GM18870 (cell line): ENCODE measurements around the gene MEI4.

Source experiments
- ATAC-seq: cut with Tn5 transposase; IDR thresholded peaks from one replicate; pipeline ENCODE4 v1.9.1; 2021; ENCODE audit warnings: moderate library complexity; ENCODE audit not compliant: unreplicated experiment

Gene MEI4

DNA sequence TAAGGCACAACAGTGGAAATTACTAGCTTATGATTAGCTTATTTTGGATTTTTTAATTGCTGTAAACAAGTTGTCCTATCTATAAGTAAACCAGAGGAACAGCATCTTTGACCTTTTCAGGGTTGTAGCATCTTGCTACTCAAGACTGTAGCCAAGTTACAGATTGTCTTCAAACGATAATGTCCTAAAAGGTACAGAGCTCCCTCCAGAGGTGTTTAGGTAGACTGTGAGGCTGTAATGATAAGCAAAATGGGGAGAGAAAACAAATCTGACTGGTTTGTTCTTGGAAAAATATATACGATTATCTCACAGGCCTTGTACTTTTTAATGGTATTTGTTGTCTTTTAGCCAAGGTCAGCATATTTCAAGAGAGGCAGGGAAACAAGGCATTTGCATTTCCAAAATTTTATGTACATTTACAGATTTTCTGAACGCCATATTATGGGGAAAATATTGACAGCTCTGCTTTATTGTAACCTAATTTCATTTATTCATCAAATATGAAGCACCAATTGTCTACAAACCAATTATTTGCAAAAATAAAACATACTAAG, 273.4 kb downstream of the MEI4 start:
- ATAC-seq: no peak

GRCh38 chr6:77930382-77930781, 277.5 kb downstream of the MEI4 start:
- no peak for ATAC-seq

DNA sequence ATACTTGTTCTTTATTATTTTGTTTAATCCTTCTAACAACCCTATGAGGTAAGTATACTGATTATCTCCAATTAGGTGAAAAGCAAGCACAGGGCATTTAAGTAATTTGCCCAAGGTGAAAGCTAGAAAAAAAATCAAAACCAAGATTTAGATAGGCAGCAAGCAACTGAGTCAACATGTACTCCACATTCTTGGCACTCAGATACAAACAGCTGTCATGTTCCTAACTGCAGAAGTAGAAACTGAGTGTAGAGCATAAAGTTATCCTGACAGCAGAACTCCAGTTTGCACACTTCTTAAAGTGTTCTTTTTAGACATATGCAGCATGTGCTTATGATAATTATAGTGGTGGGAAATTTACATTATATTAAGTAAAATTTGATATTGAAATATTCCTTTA, 278.1 kb downstream of the MEI4 start:
- no peak for ATAC-seq

- ATAC-seq: no peak
These were observed 309.2 kb downstream of the MEI4 start for GRCh38 chr6:77962070-77962469.

GRCh38 chr6:77965449-77965848, 312.6 kb downstream of the MEI4 start:
- no peak for ATAC-seq

DNA sequence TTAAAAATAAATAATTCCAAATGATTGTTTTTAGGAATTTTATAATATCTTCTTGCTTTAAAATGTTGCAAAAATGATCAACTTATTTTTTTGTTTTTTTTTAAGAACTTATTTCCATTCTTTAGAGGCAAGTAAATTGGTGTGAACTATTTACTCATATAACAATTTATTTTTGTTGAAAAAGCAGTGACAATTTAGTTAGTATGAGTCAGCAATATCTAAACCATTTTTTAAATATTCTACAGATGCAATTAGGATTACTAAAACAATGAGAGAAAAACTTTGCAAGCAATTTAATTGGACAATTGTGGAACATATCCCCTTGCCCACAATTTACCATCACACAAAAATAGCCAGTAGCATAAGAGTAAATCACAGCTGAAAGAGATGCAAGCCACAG, 319.5 kb downstream of the MEI4 start:
- ATAC-seq: no peak
